HCT116 (cell line): ENCODE measurements around the gene UGT2A2. TPM values are rescaled to one million over a fixed set of nuclear protein-coding genes. Genes with fewer than 3 reads are reported as not detected.

Source experiments
- ATAC-seq: fragments of 200-7000 bp; cut with Tn5 transposase; 2 replicates; pipeline ENCODE4 v1.9.1; 2020; ENCODE audit warnings: mild to moderate bottlenecking, moderate library complexity
- BruUV-seq: library from RNA; stranded (reverse); fragments of 400-500 nt; replicated peaks from 2 replicates; lab custom pipeline; 2021; lab: Mats Ljungman, UMichigan
- CTCF ChIA-PET: fragments of 300-600 bp; sonication (Branson Sonifier 250); formaldehyde crosslinking; loops from one replicate; lab custom pipeline; 2021; ENCODE audit warnings: antibody characterized with exemption; lab: Charles Lee
- POLR2A ChIA-PET: fragments of 300-600, 350-600 bp; sonication (Branson Sonifier 250); formaldehyde crosslinking; loops from one replicate; lab custom pipeline; 2021; ENCODE audit warnings: antibody characterized with exemption; lab: Charles Lee
- RAD21 ChIA-PET, 2 experiments: fragments of 300-600 bp; sonication (Branson Sonifier 250); formaldehyde crosslinking; loops; one replicate each; lab custom pipeline; 2023; ENCODE audit warnings: low total read pairs in 2 of 2; ENCODE audit not compliant: uncharacterized antibody in 2 of 2, unreplicated experiment in 2 of 2, low non-redundant PET in 1 of 2; lab: Charles Lee
- DNase-seq: peaks from one replicate; pipeline ENCODE4 v3.0.0-alpha.2; 2010; ENCODE audit warnings: low read depth, low spot score
- H2AFZ ChIP-seq: fragments of 200-600 bp; shearing (Covaris generic), sonication (generic); 2 replicates; pipeline ENCODE4 v1.6.1; 2017; ENCODE audit warnings: low read depth, mixed run types, mixed read lengths, antibody characterized with exemption, low read length; ENCODE audit not compliant: poor library complexity, severe bottlenecking
- H3K27ac ChIP-seq: 2 replicates; pipeline ENCODE4 v1.5.1; 2012; ENCODE audit warnings: low read depth, low read length
- H3K27me3 ChIP-seq: fragments of 200-600 bp; sonication (generic); 2 replicates; pipeline ENCODE4 v1.6.1; 2016; ENCODE audit warnings: mixed run types, low read length, mixed read lengths; ENCODE audit not compliant: insufficient read depth
- H3K36me3 ChIP-seq, 2 experiments: fragments of 200-500 bp in 1 of 2; fragments of 200-600 bp in 1 of 2; sonication (Bioruptor generic) in 1 of 2; sonication (generic) in 1 of 2; 2 replicates each; pipeline versions ENCODE4 v1.5.1 to v1.6.1; 2014 to 2016; ENCODE audit warnings: low read length in 2 of 2, inconsistent platforms in 1 of 2, mixed read lengths in 1 of 2, mixed run types in 1 of 2; ENCODE audit not compliant: insufficient read depth in 2 of 2, control insufficient read depth in 1 of 2
- H3K4me1 ChIP-seq, 2 experiments: fragments of 200-600 bp in 1 of 2; sonication (generic) in 1 of 2; 2 replicates each; pipeline versions ENCODE4 v1.5.1 to v1.6.1; 2012 to 2017; ENCODE audit warnings: low read length in 2 of 2, inconsistent platforms in 1 of 2, mild to moderate bottlenecking in 1 of 2, mixed read lengths in 1 of 2, mixed run types in 1 of 2, moderate library complexity in 1 of 2; ENCODE audit not compliant: insufficient read depth in 2 of 2, control insufficient read depth in 1 of 2
- H3K4me2 ChIP-seq: fragments of 200-600 bp; sonication (generic); 2 replicates; pipeline ENCODE4 v1.6.1; 2017; ENCODE audit warnings: mixed run types, low read length, mixed read lengths
- H3K4me3 ChIP-seq, 2 experiments: fragments of 200-600 bp in 1 of 2; sonication (generic) in 1 of 2; replicated peaks in 1 of 2; 2 replicates each; pipeline ENCODE4 v1.5.1; 2011 to 2016; ENCODE audit warnings: low read length in 2 of 2, control low read depth in 1 of 2, low read depth in 1 of 2, mild to moderate bottlenecking in 1 of 2, mixed read lengths in 1 of 2, mixed run types in 1 of 2
- H3K79me2 ChIP-seq: fragments of 200-600 bp; sonication (generic); 2 replicates; pipeline ENCODE4 v1.6.1; 2017; ENCODE audit warnings: mild to moderate bottlenecking, mixed run types, low read length, moderate library complexity, mixed read lengths; ENCODE audit not compliant: insufficient read depth
- H3K9ac ChIP-seq: fragments of 200-600 bp; sonication (generic); 2 replicates; pipeline ENCODE4 v1.6.1; 2016; ENCODE audit warnings: low read length, mixed read lengths
- H3K9me2 ChIP-seq: fragments of 200-600 bp; sonication (generic), shearing (Covaris generic); 2 replicates; pipeline ENCODE4 v1.6.1; 2017; ENCODE audit warnings: mixed run types, mild to moderate bottlenecking, moderate library complexity; ENCODE audit not compliant: insufficient read depth
- H3K9me3 ChIP-seq, 2 experiments: fragments of 200-500 bp in 1 of 2; fragments of 200-600 bp in 1 of 2; sonication (Bioruptor generic) in 1 of 2; sonication (generic) in 1 of 2; 2 replicates each; pipeline ENCODE4 v1.6.1; 2014 to 2017; ENCODE audit warnings: low read length in 2 of 2, mixed read lengths in 2 of 2, inconsistent platforms in 1 of 2, low read depth in 1 of 2, mild to moderate bottlenecking in 1 of 2, mixed run types in 1 of 2, moderate library complexity in 1 of 2; ENCODE audit not compliant: control insufficient read depth in 1 of 2, insufficient read depth in 1 of 2
- H4K20me1 ChIP-seq: fragments of 200-600 bp; sonication (generic), shearing (Covaris generic); 2 replicates; pipeline ENCODE4 v1.6.1; 2017; ENCODE audit warnings: mixed run types, mild to moderate bottlenecking, moderate library complexity; ENCODE audit not compliant: insufficient read depth
- CBX3 ChIP-seq: IDR thresholded peaks from 2 replicates; pipeline ENCODE4 v1.6.1; 2012; ENCODE audit warnings: low read depth
- EGR1 ChIP-seq: IDR thresholded peaks from 2 replicates; pipeline ENCODE4 v1.6.1; 2012; ENCODE audit warnings: low read depth
- ELF1 ChIP-seq: IDR thresholded peaks from 2 replicates; pipeline ENCODE4 v1.6.1; 2012; ENCODE audit warnings: low read depth, borderline replicate concordance
- EZH2 ChIP-seq: fragments of 200-600 bp; sonication (generic); IDR thresholded peaks from 2 replicates; pipeline ENCODE4 v1.6.1; 2017; ENCODE audit warnings: antibody characterized with exemption, mixed run types
- EZH2phosphoT487 ChIP-seq: fragments of 200-600 bp; IDR thresholded peaks from 2 replicates; pipeline ENCODE4 v1.6.1; 2018; ENCODE audit warnings: antibody characterized with exemption, borderline replicate concordance
- FOSL1 ChIP-seq: IDR thresholded peaks from 2 replicates; pipeline ENCODE4 v1.6.1; 2012; ENCODE audit warnings: low read depth
- JUND ChIP-seq: IDR thresholded peaks from 2 replicates; pipeline ENCODE4 v1.6.1; 2012
- REST ChIP-seq: IDR thresholded peaks from 2 replicates; pipeline ENCODE4 v1.6.1; 2012; ENCODE audit warnings: low read depth
- SP1 ChIP-seq: IDR thresholded peaks from 2 replicates; pipeline ENCODE4 v1.6.1; 2012; ENCODE audit warnings: low read depth
- SRF ChIP-seq: IDR thresholded peaks from 2 replicates; pipeline ENCODE4 v1.6.1; 2012; ENCODE audit warnings: low read depth
- TCF7L2 ChIP-seq: IDR thresholded peaks from 2 replicates; pipeline ENCODE4 v1.7.0; 2011; ENCODE audit warnings: borderline replicate concordance, inconsistent platforms; ENCODE audit not compliant: insufficient read depth, insufficient read length; ENCODE audit errors: extremely low read depth
- YY1 ChIP-seq: IDR thresholded peaks from 2 replicates; pipeline ENCODE4 v1.6.1; 2011; ENCODE audit warnings: low read length, low read depth, moderate library complexity, mild to moderate bottlenecking; ENCODE audit not compliant: insufficient replicate concordance; ENCODE audit errors: extremely low read depth
- ZBTB33 ChIP-seq: IDR thresholded peaks from 2 replicates; pipeline ENCODE4 v1.6.1; 2011; ENCODE audit warnings: mild to moderate bottlenecking, low read length, moderate library complexity; ENCODE audit not compliant: insufficient replicate concordance; ENCODE audit errors: extremely low read depth
- ZFX ChIP-seq: fragments of 450-650 bp; IDR thresholded peaks from 2 replicates; pipeline ENCODE4 v1.6.1; 2017
- intact Hi-C: fragments of 100-400 bp; cut with micrococcal nuclease; formaldehyde crosslinking; loops from 2 replicates; pipeline ENCODE4 v1.10.0; 2022
- total RNA-seq: library from RNA; stranded (reverse); gene quantifications from one replicate; pipeline ENCODE4 v1.2.1, GENCODE V29; 2021; ENCODE audit not compliant: unreplicated experiment
- TF ChIP-seq, protein P1 (sequence below): IDR thresholded peaks from 2 replicates; pipeline ENCODE4 v1.6.1; 2012
- TF ChIP-seq, protein P2 (sequence below): IDR thresholded peaks from 2 replicates; pipeline ENCODE4 v1.6.1; 2012

The UGT2A2 gene
- total RNA-seq, 1 experiment from 2014 or later = not detected

DNA sequence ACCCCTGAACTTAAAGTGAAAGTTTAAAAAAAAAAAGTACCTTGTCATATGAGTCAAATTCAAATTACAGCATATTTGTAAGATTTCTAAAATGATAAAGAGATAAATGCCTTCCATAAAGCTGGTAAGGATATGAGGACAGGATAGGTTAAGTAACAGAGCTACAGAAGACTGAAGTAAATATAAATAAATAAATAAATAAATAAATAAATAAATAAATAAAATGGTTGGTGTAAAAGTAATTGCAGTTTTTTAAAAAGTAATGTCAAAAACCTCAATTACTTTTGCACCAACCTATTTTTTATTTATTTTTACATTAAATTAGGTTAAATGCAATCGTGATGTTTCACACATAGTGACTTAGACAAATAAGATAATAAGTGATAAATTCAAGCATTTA lies 62.2 kb downstream of the UGT2A2 start:
- Histone ChIP-seq H3K27me3 (no peaks in the 10 kb centered on the region), H2AFZ (no peak overlapping the region), H3K36me3 (no peaks in the 10 kb centered on the region), H3K4me1 (no peaks in the 10 kb centered on the region), H3K9me2 (no peaks in the 10 kb centered on the region), H3K27ac (no peak overlapping the region), H3K9ac (no peak overlapping the region), H3K79me2 (no peaks in the 10 kb centered on the region), H3K4me3 (no peak overlapping the region), H3K9me3 (no peaks in the 10 kb centered on the region), H3K4me2 (no peak overlapping the region), H4K20me1 (no peaks in the 10 kb centered on the region)
- ChIA-PET POLR2A (no interaction called here), RAD21 (no interaction called here), CTCF (no interaction called here)
- TF ChIP-seq EZH2phosphoT487 = no peak
- no peak for TF ChIP-seq EGR1
- no peak for TF ChIP-seq SP1
- TF ChIP-seq ELF1 = no peak
- TF ChIP-seq, protein P1, sequence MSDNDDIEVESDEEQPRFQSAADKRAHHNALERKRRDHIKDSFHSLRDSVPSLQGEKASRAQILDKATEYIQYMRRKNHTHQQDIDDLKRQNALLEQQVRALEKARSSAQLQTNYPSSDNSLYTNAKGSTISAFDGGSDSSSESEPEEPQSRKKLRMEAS = no peak
- TF ChIP-seq EZH2 = no peak
- TF ChIP-seq YY1 = no peak
- no peak for TF ChIP-seq TCF7L2
- TF ChIP-seq CBX3 = no peak
- TF ChIP-seq SRF = no peak
- intact Hi-C loops = no loop called here
- no TSS peak for BruUV-seq
- ATAC-seq (no peak), DNase-seq (no peak)

DNA sequence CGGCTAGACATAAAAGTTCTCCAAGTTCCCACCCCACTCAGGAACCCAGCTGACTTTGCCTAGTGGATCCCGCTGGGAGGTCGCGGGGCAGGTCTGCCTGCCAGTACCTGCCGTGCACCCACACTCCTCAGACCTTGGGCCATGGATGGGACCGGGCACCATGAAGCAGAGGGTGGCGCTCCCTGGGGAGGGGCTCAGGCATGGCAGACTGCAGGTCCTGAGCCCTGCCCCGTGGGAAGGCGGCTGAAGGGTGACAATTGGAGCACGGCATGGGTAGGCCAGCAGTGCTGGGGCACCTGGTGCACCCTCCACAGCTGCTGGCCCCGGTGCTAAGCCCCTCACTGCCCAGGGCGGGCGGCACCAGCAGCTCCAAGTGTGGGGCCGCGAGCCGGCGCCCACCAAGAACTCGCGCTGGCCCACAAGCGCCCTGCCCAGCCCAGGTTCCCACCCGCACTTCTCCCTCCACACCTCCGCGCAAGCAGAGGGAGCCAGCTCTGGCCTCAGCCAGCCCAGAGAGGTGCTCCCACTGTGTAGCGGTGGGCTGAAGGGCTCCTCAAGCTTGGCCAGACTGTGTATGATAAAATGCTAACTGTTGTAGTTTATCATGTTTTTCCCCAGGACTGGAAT lies 63.1 kb downstream of the UGT2A2 start:
- Histone ChIP-seq H3K27me3 (no peaks in the 10 kb centered on the region), H3K9me2 (no peaks in the 10 kb centered on the region), H3K79me2 (no peaks in the 10 kb centered on the region), H3K9ac (no peak overlapping the region), H3K4me2 (no peak overlapping the region), H3K9me3 (no peaks in the 10 kb centered on the region), H3K27ac (no peak overlapping the region), H4K20me1 (no peaks in the 10 kb centered on the region), H3K4me3 (no peak overlapping the region), H3K4me1 (no peaks in the 10 kb centered on the region), H3K36me3 (no peaks in the 10 kb centered on the region), H2AFZ (no peak overlapping the region)
- no peak for DNase-seq
- no TSS peak for BruUV-seq
- ChIA-PET CTCF (no interaction called here), POLR2A (no interaction called here), RAD21 (no interaction called here)
- no peak for ATAC-seq
- intact Hi-C loops = no loop called here
- TF ChIP-seq, protein P2, sequence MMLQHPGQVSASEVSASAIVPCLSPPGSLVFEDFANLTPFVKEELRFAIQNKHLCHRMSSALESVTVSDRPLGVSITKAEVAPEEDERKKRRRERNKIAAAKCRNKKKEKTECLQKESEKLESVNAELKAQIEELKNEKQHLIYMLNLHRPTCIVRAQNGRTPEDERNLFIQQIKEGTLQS = no peak
- TF ChIP-seq CBX3 (no peak), ZFX (no peak), EZH2phosphoT487 (no peak), ZBTB33 (no peak), JUND (no peak), YY1 (no peak), REST (no peak), FOSL1 (no peak)
